Measurements from ENCODE around the gene KRTAP2-2.
"Not testable (repeated sequence)": the region's sequence is repeated elsewhere in the genome, so short reads cannot be mapped to it uniquely, and the experiment has no call there.

- TF ChIP-seq CTCF, POLR2A (IDR thresholded peaks at IDR 0.05): not testable (repeated sequence)
Observed at GRCh38 chr17:41088760-41089352, 33.8 kb upstream of the KRTAP2-2 start.

Data from testis (tissue), 2 donors.